Measurements from ENCODE around the gene CBFA2T2.

GRCh38 chr20:33670715-33671499 lies 181.0 kb downstream of the CBFA2T2 start:
- TF ChIP-seq CTCF (IDR thresholded peaks at IDR 0.05; ENCODE audit: poor library complexity) = no peak
- TF ChIP-seq EZH2phosphoT487 (IDR thresholded peaks at IDR 0.05; ENCODE audit: low read depth, severe bottlenecking, unreplicated experiment) = no peak

All from hepatocyte (in vitro differentiated cells).